ENCODE data around the gene MAPKBP1.
A peak's percentile ranks its signal among the peaks of the same experiment; 100 is the strongest.

Gene MAPKBP1

DNA sequence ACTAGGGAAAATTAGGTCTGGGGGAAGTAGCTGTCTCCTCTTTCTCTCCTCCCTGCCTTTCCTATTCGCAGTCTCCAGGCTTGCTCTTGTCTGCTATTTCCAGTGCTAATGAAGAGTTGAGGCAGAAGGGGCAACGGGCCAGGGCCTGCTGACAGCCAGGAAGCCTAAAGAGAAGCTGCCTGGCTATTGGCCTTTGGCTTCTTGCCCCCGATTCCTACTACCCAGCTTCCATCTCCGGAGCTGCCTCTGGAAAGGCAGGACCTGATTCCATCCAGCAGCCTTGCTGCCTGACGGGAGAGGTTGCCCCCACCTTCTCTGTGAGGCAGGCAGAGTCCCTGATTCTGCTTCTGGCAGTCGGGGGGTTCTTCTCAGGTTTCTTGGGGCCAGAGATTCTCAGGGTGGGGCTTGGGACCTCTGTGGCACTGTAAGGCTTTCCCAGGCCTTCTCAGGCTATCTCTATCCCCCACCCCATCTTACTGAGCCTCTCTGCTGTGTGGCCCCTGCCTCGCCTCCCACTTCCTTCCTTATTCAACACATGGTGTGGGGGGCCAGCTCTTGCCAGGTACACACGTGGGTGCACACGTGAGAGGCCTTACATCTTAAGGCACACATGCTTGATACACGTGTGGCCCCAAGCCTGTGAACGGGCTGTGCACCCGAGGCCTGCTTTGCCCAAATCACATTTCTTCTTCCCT is 35.4 kb downstream of the MAPKBP1 start:
- no peak for DNase-seq (ENCODE audit: low spot score)

- DNase-seq (ENCODE audit: low spot score): no peak
Measured at GRCh38 chr15:41810651-41811431, 36.6 kb downstream of the MAPKBP1 start.

- DNase-seq (ENCODE audit: low spot score): peak; percentile 81
Measured at GRCh38 chr15:41811432-41812195, 37.3 kb downstream of the MAPKBP1 start.

- no peak for DNase-seq (ENCODE audit: low spot score)
Measured at GRCh38 chr15:41812820-41813375, 38.6 kb downstream of the MAPKBP1 start.

DNA sequence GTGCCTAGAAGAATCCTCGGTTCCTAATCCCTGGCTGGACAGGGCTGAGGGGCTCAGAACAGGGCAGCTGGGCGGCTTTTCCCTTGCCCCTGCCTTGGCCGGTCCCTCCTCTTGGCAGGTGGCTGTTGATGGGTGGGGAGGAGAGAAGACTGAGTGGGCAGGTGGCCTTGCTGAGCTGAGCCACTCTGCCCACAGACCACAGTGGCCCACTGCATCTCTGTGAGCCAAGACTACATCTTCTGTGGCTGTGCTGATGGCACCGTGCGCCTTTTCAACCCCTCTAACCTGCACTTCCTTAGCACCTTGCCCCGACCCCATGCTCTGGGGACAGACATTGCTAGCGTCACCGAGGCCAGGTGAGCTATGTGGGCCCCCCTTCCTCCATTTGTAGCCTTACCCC is 39.1 kb downstream of the MAPKBP1 start:
- DNase-seq (ENCODE audit: low spot score): no peak

DNA sequence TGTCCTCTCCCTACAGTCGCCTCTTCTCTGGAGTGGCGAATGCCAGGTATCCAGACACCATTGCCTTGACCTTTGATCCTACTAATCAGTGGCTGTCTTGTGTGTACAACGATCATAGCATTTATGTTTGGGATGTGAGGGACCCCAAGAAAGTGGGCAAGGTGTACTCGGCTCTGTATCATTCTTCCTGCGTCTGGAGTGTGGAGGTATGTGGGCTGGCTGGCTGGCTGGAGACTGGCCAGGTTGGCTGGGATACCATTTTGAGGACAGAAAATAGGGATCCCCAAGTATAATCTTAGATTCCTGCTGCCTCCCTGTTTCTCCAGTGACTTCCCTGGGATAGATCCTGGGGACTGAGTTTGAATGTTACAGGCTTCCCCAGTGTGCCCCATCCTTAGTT is 40.2 kb downstream of the MAPKBP1 start:
- no peak for DNase-seq (ENCODE audit: low spot score)

GRCh38 chr15:41816788-41817187 is 42.5 kb downstream of the MAPKBP1 start:
- no peak for DNase-seq (ENCODE audit: low spot score)

DNA sequence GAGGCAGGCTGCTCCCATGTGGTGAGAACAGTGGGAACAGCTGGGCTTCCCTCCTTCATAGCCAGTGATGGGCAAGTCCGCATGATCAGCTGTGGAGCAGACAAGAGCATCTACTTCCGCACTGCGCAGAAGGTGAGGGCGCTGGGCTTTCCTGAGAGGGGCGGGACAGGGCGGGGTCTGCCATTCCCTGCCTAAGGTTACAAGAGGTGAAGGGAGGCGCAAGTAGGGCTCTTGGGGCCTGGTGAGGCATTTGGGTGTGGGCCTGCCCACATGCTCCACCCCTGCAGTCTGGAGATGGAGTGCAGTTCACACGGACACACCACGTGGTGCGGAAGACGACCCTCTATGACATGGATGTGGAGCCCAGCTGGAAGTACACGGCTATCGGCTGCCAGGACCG is 43.0 kb downstream of the MAPKBP1 start:
- DNase-seq (ENCODE audit: low spot score): no peak

- no peak for DNase-seq (ENCODE audit: low spot score)
Measured at GRCh38 chr15:41817781-41818180, 43.5 kb downstream of the MAPKBP1 start.

GRCh38 chr15:41819455-41820050 is 45.3 kb downstream of the MAPKBP1 start:
- no peak for DNase-seq (ENCODE audit: low spot score)

DNA sequence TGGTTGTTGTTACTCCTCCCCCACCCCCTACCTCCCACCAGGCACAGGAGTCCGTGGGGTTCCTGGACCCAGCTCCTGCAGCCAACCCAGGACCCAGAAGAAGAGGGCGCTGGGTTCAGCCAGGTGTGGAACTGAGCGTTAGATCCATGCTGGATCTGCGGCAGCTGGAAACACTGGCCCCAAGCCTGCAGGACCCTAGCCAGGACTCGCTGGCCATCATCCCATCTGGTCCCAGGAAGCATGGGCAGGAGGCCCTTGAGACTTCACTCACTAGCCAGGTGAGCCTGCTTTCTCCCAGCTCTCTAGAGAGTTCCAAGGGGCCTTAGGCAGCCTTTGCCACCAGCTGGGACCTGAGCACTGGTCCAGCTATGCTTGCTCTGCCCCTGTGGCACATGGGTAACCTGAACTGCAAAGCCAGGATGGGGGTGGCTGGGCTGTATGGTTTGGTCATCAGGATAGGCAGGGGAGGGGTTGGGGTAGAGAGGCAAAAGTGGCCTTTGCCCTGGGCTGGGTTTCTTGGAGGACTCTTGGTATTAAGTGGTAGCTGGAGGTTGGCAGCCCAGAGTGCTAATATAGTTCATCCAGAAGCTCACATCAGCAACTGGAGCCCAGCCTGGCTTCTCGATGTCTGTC is 46.6 kb downstream of the MAPKBP1 start:
- DNase-seq (ENCODE audit: low spot score): no peak

- DNase-seq (ENCODE audit: low spot score): no peak
Measured at GRCh38 chr15:41821831-41822230, 47.5 kb downstream of the MAPKBP1 start.

DNA sequence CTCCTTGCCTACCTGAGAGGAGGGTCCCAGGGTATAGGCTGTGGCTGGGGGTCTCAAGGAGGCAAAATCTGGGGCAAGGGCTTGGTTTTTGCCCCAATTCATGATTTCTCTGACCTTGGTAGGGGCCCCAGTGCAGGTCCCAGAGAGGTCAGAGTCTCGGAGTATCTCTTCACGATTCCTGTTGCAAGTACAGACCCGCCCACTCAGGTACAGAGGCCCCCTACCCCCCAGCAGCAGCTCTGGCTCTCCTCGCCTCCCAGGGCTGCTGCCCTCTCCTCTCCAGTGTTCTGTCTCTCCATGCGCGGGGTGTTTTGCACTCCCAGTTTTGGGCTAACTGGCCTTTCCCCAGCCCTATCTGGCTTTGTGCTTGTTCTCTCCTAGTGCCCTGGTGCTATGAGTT is 48.2 kb downstream of the MAPKBP1 start:
- no peak for DNase-seq (ENCODE audit: low spot score)

DNA sequence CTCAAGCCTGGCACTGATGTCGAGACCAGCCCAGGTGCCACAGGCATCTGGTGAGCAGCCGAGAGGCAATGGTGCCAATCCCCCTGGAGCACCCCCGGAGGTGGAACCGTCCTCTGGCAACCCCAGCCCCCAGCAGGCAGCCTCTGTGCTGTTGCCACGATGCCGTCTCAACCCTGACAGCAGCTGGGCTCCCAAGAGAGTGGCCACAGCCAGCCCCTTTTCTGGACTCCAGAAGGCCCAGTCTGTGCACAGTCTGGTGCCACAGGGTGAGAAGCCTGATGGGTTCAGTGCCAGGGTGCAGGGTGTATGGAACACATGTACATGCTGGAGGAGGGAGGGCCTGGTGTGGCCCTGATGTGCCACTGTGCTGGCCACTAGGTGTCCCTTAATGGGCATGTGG is 48.7 kb downstream of the MAPKBP1 start:
- no peak for DNase-seq (ENCODE audit: low spot score)

DNA sequence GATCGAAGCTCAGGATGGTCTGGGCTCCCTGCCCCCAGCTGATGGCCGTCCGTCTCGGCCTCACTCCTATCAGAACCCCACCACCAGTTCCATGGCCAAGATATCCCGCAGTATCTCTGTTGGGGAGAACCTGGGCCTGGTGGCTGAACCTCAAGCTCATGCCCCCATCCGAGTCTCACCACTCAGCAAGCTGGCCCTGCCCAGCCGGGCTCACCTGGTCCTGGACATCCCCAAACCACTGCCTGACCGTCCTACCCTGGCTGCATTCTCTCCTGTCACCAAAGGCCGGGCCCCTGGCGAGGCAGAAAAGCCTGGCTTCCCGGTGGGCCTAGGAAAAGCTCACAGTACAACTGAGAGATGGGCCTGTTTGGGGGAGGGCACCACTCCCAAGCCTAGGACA is 49.2 kb downstream of the MAPKBP1 start:
- DNase-seq (ENCODE audit: low spot score): no peak

- DNase-seq (ENCODE audit: low spot score): no peak
Measured at GRCh38 chr15:41824062-41824745, 49.9 kb downstream of the MAPKBP1 start.

GRCh38 chr15:41825145-41825544 is 50.9 kb downstream of the MAPKBP1 start:
- no peak for DNase-seq (ENCODE audit: low spot score)

- DNase-seq (ENCODE audit: low spot score): no peak
Measured at GRCh38 chr15:41825572-41826535, 51.6 kb downstream of the MAPKBP1 start.

- DNase-seq (ENCODE audit: low spot score): peak; percentile 40
Measured at GRCh38 chr15:41827290-41827879, 53.1 kb downstream of the MAPKBP1 start.

Data from NAMALWA (cell line).